Choroid plexus epithelial cell (primary cell): ENCODE measurements around the gene SPATA16.
"Not testable (repeated sequence)": the region's sequence is repeated elsewhere in the genome, so short reads cannot be mapped to it uniquely, and the experiment has no call there.

ENCODE experiments used
- DNase-seq: peaks from one replicate; pipeline ENCODE4 v3.0.0-alpha.2; 2010; ENCODE audit warnings: low read depth
- H3K4me3 ChIP-seq: 2 replicates; pipeline ENCODE4 v1.5.1; 2011; ENCODE audit warnings: low read depth, mild to moderate bottlenecking, control low read depth, low read length, moderate library complexity
- TF ChIP-seq, protein P1 (sequence below): conservative IDR thresholded peaks from 2 replicates; pipeline ENCODE4 v1.5.1; 2011; ENCODE audit warnings: low read depth, mild to moderate bottlenecking, control low read depth, inconsistent platforms, low read length, moderate library complexity

SPATA16 gene

GRCh38 chr3:172904711-172905373 is 236.2 kb downstream of the SPATA16 start:
- H3K4me3 ChIP-seq: no peak overlapping the region
- DNase-seq: no peak
- TF ChIP-seq, protein P1, sequence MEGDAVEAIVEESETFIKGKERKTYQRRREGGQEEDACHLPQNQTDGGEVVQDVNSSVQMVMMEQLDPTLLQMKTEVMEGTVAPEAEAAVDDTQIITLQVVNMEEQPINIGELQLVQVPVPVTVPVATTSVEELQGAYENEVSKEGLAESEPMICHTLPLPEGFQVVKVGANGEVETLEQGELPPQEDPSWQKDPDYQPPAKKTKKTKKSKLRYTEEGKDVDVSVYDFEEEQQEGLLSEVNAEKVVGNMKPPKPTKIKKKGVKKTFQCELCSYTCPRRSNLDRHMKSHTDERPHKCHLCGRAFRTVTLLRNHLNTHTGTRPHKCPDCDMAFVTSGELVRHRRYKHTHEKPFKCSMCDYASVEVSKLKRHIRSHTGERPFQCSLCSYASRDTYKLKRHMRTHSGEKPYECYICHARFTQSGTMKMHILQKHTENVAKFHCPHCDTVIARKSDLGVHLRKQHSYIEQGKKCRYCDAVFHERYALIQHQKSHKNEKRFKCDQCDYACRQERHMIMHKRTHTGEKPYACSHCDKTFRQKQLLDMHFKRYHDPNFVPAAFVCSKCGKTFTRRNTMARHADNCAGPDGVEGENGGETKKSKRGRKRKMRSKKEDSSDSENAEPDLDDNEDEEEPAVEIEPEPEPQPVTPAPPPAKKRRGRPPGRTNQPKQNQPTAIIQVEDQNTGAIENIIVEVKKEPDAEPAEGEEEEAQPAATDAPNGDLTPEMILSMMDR: no peak

DNA sequence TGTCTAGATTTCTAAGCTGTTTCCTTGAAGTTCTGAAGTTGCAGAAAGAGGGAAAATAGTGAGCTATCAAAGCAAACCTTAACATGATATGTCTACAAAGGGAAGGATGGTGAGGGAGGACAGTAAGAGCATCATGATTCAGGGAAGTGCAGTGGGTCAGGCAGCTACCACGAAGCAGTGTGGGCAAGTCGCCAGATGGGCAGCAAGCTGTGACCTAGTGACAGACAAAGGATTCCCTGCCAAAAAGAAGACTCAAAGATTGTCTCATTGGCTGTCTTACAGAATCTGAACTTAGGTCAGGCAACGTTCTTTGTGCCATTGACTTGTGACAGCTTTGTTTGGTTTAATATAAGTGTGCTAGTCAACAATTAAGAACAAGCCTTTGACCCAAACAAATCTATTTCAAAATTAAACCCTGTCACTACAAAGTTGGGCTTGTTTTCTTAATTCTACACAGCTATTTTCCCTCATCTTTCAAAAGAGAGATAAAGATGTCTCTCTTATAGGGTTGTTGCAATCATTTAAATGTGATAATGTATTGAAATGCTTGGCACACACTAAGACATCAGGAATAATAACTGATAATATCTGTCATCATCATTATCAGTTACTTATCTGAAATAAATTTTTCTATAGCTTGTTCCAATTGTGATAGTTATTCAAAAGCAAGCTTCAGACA is 237.3 kb downstream of the SPATA16 start:
- no peak overlapping the region for H3K4me3 ChIP-seq
- DNase-seq: no peak
- TF ChIP-seq, protein P1: no peak

DNA sequence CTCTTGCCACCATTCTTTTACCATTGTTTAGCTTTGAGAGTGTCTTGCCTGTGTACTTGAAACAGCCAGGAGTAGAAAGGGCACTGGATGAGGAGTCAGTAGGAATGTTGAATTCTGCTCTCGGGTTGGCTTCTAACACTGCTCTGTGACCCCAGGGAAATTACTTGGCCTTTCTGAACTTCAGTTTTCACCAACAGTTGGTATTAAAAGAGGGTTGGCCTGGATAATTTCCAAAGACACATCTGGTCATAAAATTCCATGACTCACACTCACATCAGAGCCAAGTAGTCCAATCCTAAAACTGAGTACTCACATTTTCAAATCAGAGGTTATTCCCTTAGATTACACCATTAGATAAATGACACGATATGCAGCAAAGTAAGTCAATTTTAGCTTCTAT is 248.9 kb downstream of the SPATA16 start:
- TF ChIP-seq, protein P1: no peak
- H3K4me3 ChIP-seq: no peak overlapping the region
- peak; percentile 82 for DNase-seq

DNA sequence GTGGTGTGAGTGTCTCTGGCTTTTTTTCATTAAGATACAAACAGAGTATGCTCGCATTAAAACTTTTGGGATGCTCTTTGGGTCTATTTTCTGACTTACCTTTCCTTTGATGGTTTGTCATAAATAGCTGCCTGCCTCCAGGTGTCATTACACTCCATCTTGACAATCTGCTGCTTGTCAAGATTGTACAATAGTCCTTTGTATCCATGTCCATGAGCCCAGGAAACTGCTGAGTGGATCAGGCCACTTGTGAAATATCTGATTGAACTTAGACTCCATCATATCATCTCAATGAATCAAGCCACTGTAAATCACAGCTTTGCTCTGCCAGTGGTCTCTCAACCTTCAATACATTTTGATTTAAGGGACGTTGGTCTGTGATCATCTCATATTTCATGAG is 255.3 kb downstream of the SPATA16 start:
- TF ChIP-seq, protein P1: no peak
- H3K4me3 ChIP-seq: no peak overlapping the region
- no peak for DNase-seq

GRCh38 chr3:172882563-172882962 is 258.5 kb downstream of the SPATA16 start:
- TF ChIP-seq, protein P1: no peak
- H3K4me3 ChIP-seq: no peak overlapping the region
- no peak for DNase-seq

DNA sequence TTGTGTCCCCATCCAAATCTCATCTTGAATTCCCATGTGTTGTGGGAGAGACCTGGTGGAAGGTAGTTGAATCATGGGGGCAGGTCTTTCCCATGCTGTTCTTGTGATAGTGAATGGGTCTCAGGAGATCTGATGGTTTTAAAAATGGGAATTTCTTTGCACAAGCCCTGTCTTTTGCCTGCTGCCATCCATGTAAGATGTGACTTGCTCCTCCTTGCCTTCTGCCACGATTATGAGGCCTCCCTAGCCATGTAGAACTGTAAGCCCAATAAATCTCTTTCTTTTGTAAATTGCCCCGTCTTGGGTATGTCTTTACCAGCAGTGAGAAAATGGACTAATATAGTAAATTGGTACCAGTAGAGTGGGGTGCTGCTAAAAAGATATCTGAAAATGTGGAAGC is 261.7 kb downstream of the SPATA16 start:
- DNase-seq, H3K4me3 ChIP-seq: not testable (repeated sequence)

GRCh38 chr3:172877011-172877410 is 264.0 kb downstream of the SPATA16 start:
- TF ChIP-seq, protein P1: no peak
- DNase-seq: peak; percentile 57
- no peak overlapping the region for H3K4me3 ChIP-seq
